A673 (cell line): ENCODE data around the gene SMYD3. TPM values are rescaled to one million over a fixed set of nuclear protein-coding genes. Genes with fewer than 3 reads are reported as not detected.

ENCODE experiments used
- BruUV-seq: library from RNA; stranded (reverse); fragments of 400-500 nt; replicated peaks from 2 replicates; lab custom pipeline; 2021; lab: Mats Ljungman, UMichigan
- CTCF ChIA-PET: fragments of 300-600 bp; sonication (Branson Sonifier 250); formaldehyde crosslinking; loops from one replicate; lab custom pipeline; 2022; ENCODE audit warnings: antibody characterized with exemption; lab: Charles Lee
- POLR2A ChIA-PET: fragments of 300-600 bp; sonication (Branson Sonifier 250); formaldehyde crosslinking; loops from one replicate; lab custom pipeline; 2022; ENCODE audit warnings: antibody characterized with exemption; ENCODE audit not compliant: low non-redundant PET; lab: Charles Lee
- DNase-seq: peaks from one replicate; pipeline ENCODE4 v3.0.0-alpha.2; 2015; ENCODE audit warnings: low spot score
- H3K27ac ChIP-seq: fragments of 200-600 bp; sonication (generic); 2 replicates; pipeline ENCODE4 v1.5.1; 2016; ENCODE audit warnings: mixed run types, low read depth, mild to moderate bottlenecking, mixed read lengths, antibody characterized with exemption, low read length; ENCODE audit not compliant: poor library complexity, severe bottlenecking
- H3K27me3 ChIP-seq: fragments of 200-600 bp; sonication (generic); replicated peaks from 2 replicates; pipeline ENCODE4 v1.6.1; 2017; ENCODE audit warnings: mixed run types, low read depth, mild to moderate bottlenecking, mixed read lengths, antibody characterized with exemption, low read length; ENCODE audit not compliant: insufficient read depth, poor library complexity
- H3K36me3 ChIP-seq: fragments of 200-600 bp; sonication (generic); 2 replicates; pipeline ENCODE4 v1.6.1; 2016; ENCODE audit warnings: mixed run types, mild to moderate bottlenecking, mixed read lengths, antibody characterized with exemption, low read length; ENCODE audit not compliant: insufficient read depth, poor library complexity, severe bottlenecking
- H3K4me1 ChIP-seq: fragments of 200-600 bp; sonication (generic); 2 replicates; pipeline ENCODE4 v1.6.1; 2017; ENCODE audit warnings: mixed run types, mild to moderate bottlenecking, mixed read lengths, antibody characterized with exemption, low read length; ENCODE audit not compliant: insufficient read depth, poor library complexity, severe bottlenecking
- H3K4me3 ChIP-seq: fragments of 200-600 bp; sonication (generic); 2 replicates; pipeline ENCODE4 v1.5.1; 2016; ENCODE audit warnings: low read depth, mixed run types, mild to moderate bottlenecking, mixed read lengths, low read length; ENCODE audit not compliant: poor library complexity, severe bottlenecking
- H3K9me3 ChIP-seq: fragments of 200-600 bp; sonication (generic); 2 replicates; pipeline ENCODE4 v1.6.1; 2016; ENCODE audit warnings: mixed run types, low read depth, mild to moderate bottlenecking, mixed read lengths, antibody characterized with exemption, low read length; ENCODE audit not compliant: poor library complexity, severe bottlenecking
- EZH2 ChIP-seq: fragments of 200-600 bp; sonication (generic); IDR thresholded peaks from 2 replicates; pipeline ENCODE4 v1.6.1; 2017; ENCODE audit warnings: borderline replicate concordance, low read depth, mild to moderate bottlenecking, mixed read lengths, antibody characterized with exemption, low read length; ENCODE audit not compliant: poor library complexity, severe bottlenecking
- intact Hi-C: fragments of 100-400 bp; cut with micrococcal nuclease; formaldehyde crosslinking; loops from one replicate; pipeline ENCODE4 v1.10.0; 2022; ENCODE audit not compliant: unreplicated experiment
- total RNA-seq: library from RNA; stranded (reverse); gene quantifications from 2 replicates; pipeline ENCODE4 v1.2.3, GENCODE V29; 2021
- TF ChIP-seq, protein P1 (sequence below): fragments of 300-800, 200-600 bp; sonication (generic); conservative IDR thresholded peaks from 2 replicates; pipeline ENCODE4 v1.5.1; 2017; ENCODE audit warnings: low read depth, mild to moderate bottlenecking, antibody characterized with exemption, low read length, moderate library complexity, mixed read lengths

Gene SMYD3
- total RNA-seq, 1 experiment from 2014 or later: 29.0 TPM

DNA sequence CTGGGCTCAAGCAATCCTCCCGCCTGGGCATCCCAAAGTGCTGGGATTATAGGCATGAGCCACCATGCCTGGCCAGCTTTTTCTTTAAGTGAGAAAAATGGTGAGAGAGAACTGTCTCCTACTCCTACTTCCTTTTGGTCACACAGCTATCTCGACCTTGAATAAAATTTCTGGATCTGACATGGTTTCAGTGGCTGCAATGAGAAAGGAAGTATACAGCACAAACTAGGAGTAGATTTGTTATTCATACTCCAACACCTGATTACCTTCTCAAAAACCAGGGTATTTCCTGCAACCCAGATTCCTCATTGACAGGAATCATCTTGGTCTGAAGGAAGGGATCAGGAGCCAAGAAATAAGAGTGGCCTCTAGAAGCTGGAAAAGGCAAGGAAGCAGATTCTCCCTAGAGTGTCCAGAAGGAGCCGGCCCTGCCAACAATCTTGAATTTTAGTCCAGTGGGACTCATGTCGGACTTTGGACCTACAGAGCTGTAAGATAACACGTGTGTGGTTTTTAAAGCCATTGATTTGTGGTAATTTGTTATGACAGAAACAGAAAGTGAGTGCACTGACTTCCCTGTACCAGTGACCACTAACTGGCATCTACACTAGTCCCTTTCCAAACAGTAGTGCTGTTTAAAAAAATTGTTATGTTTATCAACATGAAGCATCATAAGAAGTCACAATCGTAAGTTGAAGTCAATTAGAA lies 516.6 kb downstream of the SMYD3 start:
- POLR2A ChIA-PET: no interaction called here
- BruUV-seq: no TSS peak

DNA sequence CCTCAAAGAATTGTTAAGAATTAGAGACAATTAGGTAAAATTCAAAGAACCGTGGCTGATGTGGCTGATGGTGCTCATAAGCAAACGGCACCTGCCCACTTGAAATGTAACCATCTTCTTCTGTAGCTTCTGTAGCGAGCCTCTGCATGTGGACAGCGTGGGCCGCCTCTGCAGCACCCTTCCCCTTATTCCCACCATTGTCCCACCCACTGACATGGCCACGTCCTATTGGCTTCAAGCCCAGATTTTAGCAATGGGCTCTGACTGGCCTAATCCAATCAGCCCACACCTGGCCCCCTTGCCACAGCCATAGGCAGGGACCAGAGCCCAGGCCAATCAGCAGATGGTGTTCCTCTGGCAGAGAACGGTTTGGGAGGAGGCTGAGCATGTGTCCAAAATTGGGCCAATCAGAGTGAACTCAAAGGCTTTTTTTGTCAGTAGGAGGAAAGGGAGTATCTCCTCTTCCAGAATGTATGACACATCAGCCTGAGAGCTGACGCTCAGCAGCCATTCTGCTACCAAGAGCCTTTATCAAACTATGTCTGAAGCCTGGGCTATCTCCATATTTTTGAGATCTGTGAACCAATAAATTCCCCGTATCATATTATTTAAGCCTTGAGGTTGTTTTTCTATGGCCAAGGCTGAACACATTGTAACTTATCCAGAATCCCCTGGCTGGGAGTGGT lies 518.5 kb downstream of the SMYD3 start:
- H3K4me1 ChIP-seq: peaks cover 12% of the 10 kb centered on the region
- H3K36me3 ChIP-seq: no peaks in the 10 kb centered on the region
- no peaks in the 10 kb centered on the region for H3K27me3 ChIP-seq
- no peak overlapping the region for H3K27ac ChIP-seq
- ChIA-PET CTCF (no interaction called here), POLR2A (interaction anchor here (0.7 kb wide), 1 partner anchor 1454 kb away, joined by 7 read pairs; no protein-coding TSS in a partner anchor)
- TF ChIP-seq, protein P1, sequence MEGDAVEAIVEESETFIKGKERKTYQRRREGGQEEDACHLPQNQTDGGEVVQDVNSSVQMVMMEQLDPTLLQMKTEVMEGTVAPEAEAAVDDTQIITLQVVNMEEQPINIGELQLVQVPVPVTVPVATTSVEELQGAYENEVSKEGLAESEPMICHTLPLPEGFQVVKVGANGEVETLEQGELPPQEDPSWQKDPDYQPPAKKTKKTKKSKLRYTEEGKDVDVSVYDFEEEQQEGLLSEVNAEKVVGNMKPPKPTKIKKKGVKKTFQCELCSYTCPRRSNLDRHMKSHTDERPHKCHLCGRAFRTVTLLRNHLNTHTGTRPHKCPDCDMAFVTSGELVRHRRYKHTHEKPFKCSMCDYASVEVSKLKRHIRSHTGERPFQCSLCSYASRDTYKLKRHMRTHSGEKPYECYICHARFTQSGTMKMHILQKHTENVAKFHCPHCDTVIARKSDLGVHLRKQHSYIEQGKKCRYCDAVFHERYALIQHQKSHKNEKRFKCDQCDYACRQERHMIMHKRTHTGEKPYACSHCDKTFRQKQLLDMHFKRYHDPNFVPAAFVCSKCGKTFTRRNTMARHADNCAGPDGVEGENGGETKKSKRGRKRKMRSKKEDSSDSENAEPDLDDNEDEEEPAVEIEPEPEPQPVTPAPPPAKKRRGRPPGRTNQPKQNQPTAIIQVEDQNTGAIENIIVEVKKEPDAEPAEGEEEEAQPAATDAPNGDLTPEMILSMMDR: no peak
- TF ChIP-seq EZH2: no peak
- peak; percentile 45 for DNase-seq
- no peaks in the 10 kb centered on the region for H3K9me3 ChIP-seq
- intact Hi-C loops: no loop called here
- H3K4me3 ChIP-seq: no peak overlapping the region
- BruUV-seq: no TSS peak

More for the DNA sequence above, 516.6 kb downstream of the SMYD3 start:
- Histone ChIP-seq H3K27me3 (no peaks in the 10 kb centered on the region), H3K36me3 (no peaks in the 10 kb centered on the region), H3K9me3 (no peaks in the 10 kb centered on the region), H3K4me3 (no peak overlapping the region), H3K27ac (no peak overlapping the region), H3K4me1 (peaks cover 12% of the 10 kb centered on the region)
- CTCF ChIA-PET: no interaction called here
- TF ChIP-seq, protein P1: no peak
- no peak for TF ChIP-seq EZH2
- intact Hi-C loops: no loop called here
- DNase-seq: no peak

DNA sequence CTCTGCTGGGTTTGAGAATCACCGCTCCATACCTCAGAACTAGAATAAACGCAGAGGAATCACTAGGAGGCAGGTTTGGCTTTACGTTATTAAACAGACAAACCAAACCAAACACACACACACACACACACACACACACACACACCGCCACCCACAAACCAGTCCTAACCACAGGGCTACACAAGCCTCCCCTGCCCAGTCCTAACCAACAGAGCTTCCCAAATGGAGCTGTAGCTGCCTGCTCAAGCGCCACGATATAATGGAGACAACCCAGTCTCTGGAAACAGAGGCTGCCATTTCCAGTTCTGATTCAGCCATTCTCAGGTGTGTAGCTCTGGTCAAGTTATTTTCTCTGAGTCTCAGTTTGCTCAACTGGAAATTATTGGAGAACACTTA lies 519.1 kb downstream of the SMYD3 start:
- CTCF ChIA-PET: no interaction called here
- Histone ChIP-seq H3K9me3 (no peaks in the 10 kb centered on the region), H3K4me1 (peaks cover 12% of the 10 kb centered on the region), H3K4me3 (no peak overlapping the region), H3K36me3 (no peaks in the 10 kb centered on the region), H3K27ac (no peak overlapping the region), H3K27me3 (no peaks in the 10 kb centered on the region)
- DNase-seq: no peak
- TF ChIP-seq, protein P1: no peak
- TF ChIP-seq EZH2: no peak
- POLR2A ChIA-PET: interaction anchor here (0.5 to 0.7 kb wide), 2 partner anchors 508 to 1454 kb away, joined by 3 to 7 read pairs; no protein-coding TSS in a partner anchor
- TSS peak; percentile 51 for BruUV-seq
- intact Hi-C loops: no loop called here
